AG09319 (cell line): ENCODE data around the gene DCDC2B.

Experiments
- DNase-seq: peaks from one replicate; pipeline ENCODE4 v3.0.0-alpha.2; 2010; ENCODE audit warnings: low read depth; ENCODE audit errors: extremely low read depth
- TF ChIP-seq, protein P1 (sequence below): IDR thresholded peaks from 2 replicates; pipeline ENCODE4 v1.5.1; 2011; ENCODE audit warnings: low read depth, mild to moderate bottlenecking, inconsistent platforms, low read length, moderate library complexity

DCDC2B gene

DNA sequence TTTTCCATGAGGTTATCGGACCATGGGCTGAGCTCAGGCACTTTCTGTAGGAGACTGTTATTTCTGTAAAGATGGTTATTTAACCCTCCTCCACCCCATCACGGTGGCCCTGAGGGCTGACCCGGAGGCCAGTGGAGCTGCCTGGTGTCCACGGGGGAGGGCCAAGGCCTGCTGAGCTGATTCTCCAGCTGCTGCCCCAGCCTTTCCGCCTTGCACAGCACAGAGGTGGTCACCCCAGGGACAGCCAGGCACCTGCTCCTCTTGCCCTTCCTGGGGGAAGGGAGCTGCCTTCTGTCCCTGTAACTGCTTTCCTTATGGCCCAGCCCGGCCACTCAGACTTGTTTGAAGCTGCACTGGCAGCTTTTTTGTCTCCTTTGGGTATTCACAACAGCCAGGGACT, 11.1 kb upstream of the DCDC2B start:
- TF ChIP-seq, protein P1, sequence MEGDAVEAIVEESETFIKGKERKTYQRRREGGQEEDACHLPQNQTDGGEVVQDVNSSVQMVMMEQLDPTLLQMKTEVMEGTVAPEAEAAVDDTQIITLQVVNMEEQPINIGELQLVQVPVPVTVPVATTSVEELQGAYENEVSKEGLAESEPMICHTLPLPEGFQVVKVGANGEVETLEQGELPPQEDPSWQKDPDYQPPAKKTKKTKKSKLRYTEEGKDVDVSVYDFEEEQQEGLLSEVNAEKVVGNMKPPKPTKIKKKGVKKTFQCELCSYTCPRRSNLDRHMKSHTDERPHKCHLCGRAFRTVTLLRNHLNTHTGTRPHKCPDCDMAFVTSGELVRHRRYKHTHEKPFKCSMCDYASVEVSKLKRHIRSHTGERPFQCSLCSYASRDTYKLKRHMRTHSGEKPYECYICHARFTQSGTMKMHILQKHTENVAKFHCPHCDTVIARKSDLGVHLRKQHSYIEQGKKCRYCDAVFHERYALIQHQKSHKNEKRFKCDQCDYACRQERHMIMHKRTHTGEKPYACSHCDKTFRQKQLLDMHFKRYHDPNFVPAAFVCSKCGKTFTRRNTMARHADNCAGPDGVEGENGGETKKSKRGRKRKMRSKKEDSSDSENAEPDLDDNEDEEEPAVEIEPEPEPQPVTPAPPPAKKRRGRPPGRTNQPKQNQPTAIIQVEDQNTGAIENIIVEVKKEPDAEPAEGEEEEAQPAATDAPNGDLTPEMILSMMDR, result no peak
- no peak for DNase-seq

DNA sequence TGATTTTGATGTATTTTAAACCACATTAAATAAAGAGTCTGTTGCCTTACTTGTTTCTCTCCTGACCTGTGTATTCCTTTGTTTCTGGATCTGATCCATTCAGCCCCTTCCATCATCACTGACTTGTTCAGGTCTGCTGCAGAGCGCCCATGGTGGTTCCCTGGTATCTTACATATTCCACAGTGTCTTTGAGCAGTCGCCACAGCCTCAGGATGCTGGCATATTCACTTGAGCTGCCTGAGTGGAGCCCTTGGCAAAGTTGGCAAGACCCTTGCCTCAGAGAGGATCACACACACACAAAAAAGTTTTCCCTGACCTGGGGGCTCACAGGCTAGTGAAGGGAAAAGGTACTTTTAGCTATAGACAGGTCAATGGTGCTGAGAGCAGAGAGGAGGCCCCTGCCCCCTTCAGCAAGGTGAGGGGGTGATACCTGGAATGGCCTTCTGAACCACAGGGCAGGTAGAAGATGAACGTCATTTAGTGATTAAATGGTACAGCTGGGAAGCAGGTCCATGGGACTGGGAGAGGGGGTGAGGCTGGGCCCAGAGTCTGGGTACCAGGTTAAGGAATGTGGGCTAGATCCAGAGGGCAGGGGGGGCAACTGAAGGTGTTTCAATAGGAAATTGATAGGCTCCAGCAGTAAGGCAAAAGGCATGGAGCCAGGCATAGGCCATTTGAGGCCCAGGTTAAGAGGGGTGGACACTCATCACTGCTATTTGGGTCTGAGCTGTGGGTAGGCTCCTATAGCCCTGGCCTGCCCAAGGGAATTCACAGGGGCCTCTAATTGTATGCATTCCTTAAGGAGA, 10.4 kb upstream of the DCDC2B start:
- no peak for DNase-seq
- TF ChIP-seq, protein P1, result no peak

DNA sequence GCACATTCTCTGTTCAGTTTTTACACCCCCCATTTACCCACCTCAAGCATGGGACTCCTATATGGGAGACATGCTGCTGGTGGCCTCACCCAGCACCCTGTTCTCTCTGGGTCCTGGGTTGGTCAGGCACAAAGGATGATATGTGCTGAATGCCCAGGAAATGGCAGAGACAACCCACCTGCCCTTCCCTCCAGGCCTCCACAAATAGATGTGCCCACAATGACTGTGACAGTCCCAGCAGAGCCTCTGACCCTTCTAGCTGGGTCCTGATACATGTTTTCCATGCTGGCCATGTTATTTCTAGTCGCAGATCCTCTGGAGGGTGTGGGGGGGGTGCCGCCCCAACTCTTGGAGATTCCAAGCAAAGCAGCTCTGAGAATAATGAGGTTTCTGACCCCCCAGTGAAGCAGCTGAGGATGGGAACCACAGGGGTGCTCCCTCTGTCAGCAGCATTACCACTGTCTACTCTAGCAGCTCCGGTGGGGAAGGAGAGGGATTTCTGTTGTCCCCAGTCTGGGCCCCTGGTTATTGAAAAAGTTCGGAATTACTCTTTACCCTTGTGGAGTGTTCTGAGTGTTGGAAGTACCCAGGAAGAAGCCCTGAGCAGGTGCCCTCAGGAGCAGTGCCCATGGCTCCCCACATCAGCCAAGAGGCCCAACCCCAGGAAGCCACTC, 9.7 kb upstream of the DCDC2B start:
- DNase-seq, result no peak
- TF ChIP-seq, protein P1, result no peak

DNA sequence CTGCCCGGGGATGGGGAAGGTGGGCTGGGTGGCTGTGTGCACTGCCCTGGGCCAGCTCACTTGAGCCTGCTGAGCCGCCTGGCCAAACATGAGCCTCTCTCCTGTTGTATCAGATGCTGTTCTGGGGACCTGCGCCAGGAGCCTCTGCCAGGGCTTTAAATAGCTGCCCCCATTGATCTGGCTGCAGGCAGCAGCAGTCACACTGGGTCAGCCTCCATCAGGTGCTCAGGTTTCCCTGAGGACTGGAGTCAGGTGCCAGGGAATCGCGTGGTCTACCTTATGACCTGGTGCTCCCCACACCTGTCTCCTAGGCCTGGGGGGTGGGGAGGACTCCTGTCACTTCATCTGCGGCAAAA, 9.2 kb upstream of the DCDC2B start:
- no peak for DNase-seq

DNA sequence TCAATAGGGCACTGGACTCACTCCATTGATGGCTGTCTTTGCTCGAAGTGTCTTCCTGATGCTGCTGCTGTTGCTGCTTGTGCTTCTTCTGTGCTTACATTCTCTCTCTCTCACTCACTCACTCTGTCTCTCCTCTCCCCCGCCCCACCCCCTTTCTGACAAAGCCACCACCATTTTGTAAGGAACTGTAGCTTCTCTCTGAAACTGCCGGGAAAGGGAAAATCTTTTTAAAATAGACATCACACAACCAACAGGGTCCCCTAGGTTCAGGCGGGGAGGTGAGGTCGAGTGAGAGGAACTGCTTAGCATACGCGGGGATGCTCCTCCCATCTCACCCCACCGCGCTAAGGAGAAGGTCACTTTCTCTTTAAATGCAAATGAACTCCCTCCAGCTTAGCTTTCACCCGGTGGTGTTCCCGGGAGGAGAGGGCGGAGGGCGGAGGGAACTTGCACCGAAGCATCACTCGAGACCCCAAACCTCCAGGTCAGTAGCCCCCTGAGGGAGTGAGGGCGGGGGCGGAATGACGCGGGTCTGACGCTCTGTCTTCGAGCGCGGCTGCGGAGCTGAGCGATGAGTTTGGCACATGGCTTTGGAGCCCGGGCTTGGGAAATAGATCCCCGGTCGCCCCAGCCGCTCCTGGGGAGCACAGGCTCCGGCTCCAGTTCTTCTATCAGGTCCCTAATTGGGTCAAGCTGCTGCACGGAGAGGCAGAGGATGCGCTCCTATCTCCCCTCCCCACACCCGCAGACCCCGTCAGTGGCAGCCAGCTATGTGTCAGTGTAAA, 8.5 kb upstream of the DCDC2B start, which contains the start of gene CCDC28B:
CCDC28B (plus strand) TSS at position 370 of the 785 bp plus-strand sequence. CDS start 1,341 bp downstream, outside the sequence.
- no peak for DNase-seq

More for the DNA sequence above, 9.2 kb upstream of the DCDC2B start:
- TF ChIP-seq, protein P1, result no peak

DNA sequence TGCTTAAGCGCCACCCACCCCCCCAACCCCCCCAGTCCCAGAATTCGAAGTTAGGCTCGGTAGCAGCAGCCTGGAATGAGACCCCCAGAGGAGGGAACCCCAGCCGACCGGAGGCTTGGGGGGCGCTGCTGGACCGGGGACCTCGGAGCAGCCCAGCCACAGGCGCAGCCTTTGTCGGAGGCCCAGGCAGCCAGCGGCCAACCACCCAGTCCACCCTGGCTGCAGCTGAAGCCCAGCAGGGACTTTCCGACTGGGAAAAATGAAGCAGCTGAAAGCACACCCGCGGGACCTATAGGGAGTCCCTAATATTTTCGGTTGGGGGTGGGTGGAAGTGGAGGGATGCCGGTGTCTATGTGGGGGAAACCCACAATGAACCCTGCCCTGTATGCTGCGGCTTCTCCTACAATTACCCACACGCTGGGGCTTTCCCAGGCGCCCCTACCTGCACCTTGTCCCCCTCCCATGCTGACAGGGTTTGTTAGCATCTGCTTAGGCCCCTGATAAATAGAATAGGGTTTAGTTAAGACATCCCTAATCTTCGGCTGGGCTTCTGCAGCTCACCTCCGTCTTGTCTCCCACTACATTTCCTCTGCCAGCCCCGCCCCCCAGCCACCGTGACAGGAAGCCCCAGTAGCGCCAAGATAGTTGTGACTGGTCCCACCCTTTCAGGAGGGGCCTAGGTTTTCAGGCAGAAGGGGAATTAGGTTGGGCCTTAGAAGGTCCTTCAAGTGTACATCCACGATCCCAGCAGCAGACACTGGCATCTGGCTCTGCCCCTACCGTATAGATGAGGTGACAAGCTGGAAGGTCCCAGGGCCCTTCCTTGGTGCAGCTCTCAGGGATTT, 7.7 kb upstream of the DCDC2B start:
- DNase-seq, result no peak
- TF ChIP-seq, protein P1, result peak; percentile 5

More for the DNA sequence above, 8.5 kb upstream of the DCDC2B start, which contains the start of gene CCDC28B:
- TF ChIP-seq, protein P1, result no peak
